Measurements from ENCODE around the gene UBP1. TPM values are rescaled to one million over a fixed set of nuclear protein-coding genes. Genes with fewer than 3 reads are reported as not detected.
A peak's percentile ranks its signal among the peaks of the same experiment; 100 is the strongest.

UBP1 gene, protein sequence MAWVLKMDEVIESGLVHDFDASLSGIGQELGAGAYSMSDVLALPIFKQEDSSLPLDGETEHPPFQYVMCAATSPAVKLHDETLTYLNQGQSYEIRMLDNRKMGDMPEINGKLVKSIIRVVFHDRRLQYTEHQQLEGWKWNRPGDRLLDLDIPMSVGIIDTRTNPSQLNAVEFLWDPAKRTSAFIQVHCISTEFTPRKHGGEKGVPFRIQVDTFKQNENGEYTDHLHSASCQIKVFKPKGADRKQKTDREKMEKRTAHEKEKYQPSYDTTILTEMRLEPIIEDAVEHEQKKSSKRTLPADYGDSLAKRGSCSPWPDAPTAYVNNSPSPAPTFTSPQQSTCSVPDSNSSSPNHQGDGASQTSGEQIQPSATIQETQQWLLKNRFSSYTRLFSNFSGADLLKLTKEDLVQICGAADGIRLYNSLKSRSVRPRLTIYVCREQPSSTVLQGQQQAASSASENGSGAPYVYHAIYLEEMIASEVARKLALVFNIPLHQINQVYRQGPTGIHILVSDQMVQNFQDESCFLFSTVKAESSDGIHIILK
- polyA plus RNA-seq: 62.9 to 90.5 TPM (median 82.4 TPM) in 3 replicates
- polyA plus RNA-seq (2011; ENCODE audit: low read depth): 87.2 TPM
- polyA plus RNA-seq (2011; cell fraction: cytosol; rRNA removed): 60.0 and 83.4 TPM in 2 replicates
- polyA plus RNA-seq (2011; cell fraction: nucleus; rRNA removed): 114 and 133 TPM in 2 replicates
- 24.9 and 45.0 TPM in 2 replicates for polyA plus RNA-seq (2012; ENCODE audit: low replicate concordance)
- 45.5 to 124 TPM (median 55.0 TPM) in 3 replicates for polyA minus RNA-seq
- polyA minus RNA-seq (2011; cell fraction: cytosol; rRNA and poly(A)+ RNA removed): 55.4 TPM
- polyA minus RNA-seq (2011; cell fraction: nucleus; rRNA and poly(A)+ RNA removed): 40.5 and 78.8 TPM in 2 replicates

DNA sequence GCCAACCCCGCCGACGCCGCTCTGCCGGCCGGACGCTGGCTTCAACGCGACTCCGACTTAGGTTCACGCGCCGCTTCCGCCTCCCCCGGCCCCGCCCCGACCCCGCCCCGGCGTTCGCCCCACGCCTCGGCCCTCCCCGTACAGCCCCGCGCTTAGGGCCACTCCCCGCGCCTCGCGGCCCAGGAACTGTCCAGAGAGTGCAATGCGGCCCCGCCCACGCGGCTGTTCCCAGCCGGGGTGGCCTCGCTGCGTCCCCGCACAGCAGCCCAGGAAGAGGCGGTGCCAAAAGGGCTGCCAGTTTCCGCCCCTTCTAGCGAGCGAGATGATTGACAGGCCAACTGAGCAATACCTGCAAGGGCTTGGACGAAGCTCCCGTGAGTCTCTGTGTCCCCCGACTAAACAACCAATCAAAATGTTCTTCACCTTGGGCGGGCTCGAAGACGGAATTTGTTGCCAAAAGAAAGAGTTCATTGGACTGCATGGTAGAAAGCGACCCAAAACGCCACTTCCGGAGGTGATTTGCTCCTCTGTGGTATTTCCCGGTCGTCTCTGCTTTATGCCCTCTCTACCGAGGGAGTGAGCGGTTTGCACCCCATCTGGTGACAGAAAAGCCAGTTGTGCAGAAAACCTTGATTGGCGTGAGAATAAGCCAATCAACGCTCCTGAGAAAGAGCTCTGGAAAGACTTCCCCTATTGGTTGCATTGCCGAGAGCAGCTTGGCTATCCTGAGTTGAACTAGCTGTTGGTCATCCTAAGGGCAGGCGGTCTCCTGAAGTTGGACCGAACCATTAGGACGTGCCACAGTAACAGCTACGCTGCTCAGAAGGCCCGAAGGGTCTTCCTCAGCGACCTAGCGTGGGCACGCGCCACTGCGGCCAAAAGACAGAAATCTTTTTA lies at the start of gene UBP1:
Gene UBP1 (minus strand): TSS at position 78 of the 897 bp plus-strand sequence. CDS start 557 bp downstream, outside the sequence.
- no peak for TF ChIP-seq EZH2 (IDR thresholded peaks at IDR 0.05; ENCODE audit: low read length)
- TF ChIP-seq, protein P1, sequence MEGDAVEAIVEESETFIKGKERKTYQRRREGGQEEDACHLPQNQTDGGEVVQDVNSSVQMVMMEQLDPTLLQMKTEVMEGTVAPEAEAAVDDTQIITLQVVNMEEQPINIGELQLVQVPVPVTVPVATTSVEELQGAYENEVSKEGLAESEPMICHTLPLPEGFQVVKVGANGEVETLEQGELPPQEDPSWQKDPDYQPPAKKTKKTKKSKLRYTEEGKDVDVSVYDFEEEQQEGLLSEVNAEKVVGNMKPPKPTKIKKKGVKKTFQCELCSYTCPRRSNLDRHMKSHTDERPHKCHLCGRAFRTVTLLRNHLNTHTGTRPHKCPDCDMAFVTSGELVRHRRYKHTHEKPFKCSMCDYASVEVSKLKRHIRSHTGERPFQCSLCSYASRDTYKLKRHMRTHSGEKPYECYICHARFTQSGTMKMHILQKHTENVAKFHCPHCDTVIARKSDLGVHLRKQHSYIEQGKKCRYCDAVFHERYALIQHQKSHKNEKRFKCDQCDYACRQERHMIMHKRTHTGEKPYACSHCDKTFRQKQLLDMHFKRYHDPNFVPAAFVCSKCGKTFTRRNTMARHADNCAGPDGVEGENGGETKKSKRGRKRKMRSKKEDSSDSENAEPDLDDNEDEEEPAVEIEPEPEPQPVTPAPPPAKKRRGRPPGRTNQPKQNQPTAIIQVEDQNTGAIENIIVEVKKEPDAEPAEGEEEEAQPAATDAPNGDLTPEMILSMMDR (optimal IDR thresholded peaks at IDR 0.05 in 1 of 3, IDR thresholded peaks at IDR 0.05 in 1 of 3, conservative IDR thresholded peaks at IDR 0.05 in 1 of 3; ENCODE audit: extremely low read depth in 1 of 3, insufficient read depth in 2 of 3, low read length in 3 of 3): peak in 1 of 3 experiments; percentile 4
- H3K79me2 ChIP-seq (ENCODE audit: control insufficient read depth, insufficient read depth, low read length): peaks cover 43% of the 10 kb centered on the region
- dilution Hi-C loops (cut with MboI; ENCODE audit: extremely low pct_ligation_motif_present, low sequenced_read_pairs): no loop called here

DNA sequence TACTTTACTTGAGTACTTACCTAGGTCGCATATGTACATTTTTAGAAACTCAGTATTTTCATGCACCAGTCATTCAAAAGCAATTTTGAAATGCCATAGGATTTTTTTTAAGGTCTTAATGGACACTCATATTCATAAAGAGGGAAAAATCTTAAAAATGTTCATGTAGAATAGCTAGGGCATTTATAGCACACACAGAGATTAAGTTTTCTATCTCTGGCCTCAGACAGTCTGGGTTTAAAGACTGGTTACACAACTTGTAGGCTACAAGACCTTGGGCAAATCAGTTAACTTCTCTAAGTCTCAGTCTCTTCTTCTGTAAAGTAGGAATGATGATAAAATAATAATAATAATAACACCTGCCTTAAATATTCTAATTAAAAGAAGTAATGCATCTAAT lies 48.5 kb upstream of the UBP1 start:
- TF ChIP-seq, protein P1 (optimal IDR thresholded peaks at IDR 0.05 in 1 of 3, IDR thresholded peaks at IDR 0.05 in 1 of 3, conservative IDR thresholded peaks at IDR 0.05 in 1 of 3; ENCODE audit: extremely low read depth in 1 of 3, insufficient read depth in 2 of 3, low read length in 3 of 3): no peak
- TF ChIP-seq EZH2 (IDR thresholded peaks at IDR 0.05; ENCODE audit: low read length): no peak
- no peak overlapping the region for H2AFZ ChIP-seq (ENCODE audit: control insufficient read depth, low read length)

More for the DNA sequence above, at the start of gene UBP1:
- H3K9ac ChIP-seq (ENCODE audit: control insufficient read depth, extremely low read depth, insufficient read depth, low read length): peak within 1 kb of the TSS; percentile 90
- no peaks in the 10 kb centered on the region for H3K27me3 ChIP-seq (ENCODE audit: control insufficient read depth, extremely low read depth, insufficient read depth, low read length)
- peaks cover 1% of the 10 kb centered on the region for H3K9me1 ChIP-seq (ENCODE audit: control insufficient read depth, extremely low read depth, insufficient read depth, low read length)
- H3K9me3 ChIP-seq (ENCODE audit: control insufficient read depth, low read depth, low read length): no peaks in the 10 kb centered on the region
- peak within 1 kb of the TSS; percentile 98 for H3K4me2 ChIP-seq (ENCODE audit: control insufficient read depth, extremely low read depth, insufficient read depth, low read depth, low read length)
- H2AFZ ChIP-seq (ENCODE audit: control insufficient read depth, low read length): peak within 1 kb of the TSS; percentile 99
- H3K4me1 ChIP-seq (ENCODE audit: control insufficient read depth, extremely low read depth, insufficient read depth, low read length): peaks cover 29% of the 10 kb centered on the region
- peak within 1 kb of the TSS; percentile 91 for H3K27ac ChIP-seq (ENCODE audit: control insufficient read depth, insufficient read depth, low read length)
- H3K4me3 ChIP-seq (ENCODE audit: control insufficient read depth in 2 of 3, extremely low read depth in 1 of 3, insufficient read depth in 2 of 3, low read depth in 1 of 3, low read length in 3 of 3): peak within 1 kb of the TSS; percentile 88 to 96 (median 90)
- peaks cover 13% of the 10 kb centered on the region for H4K20me1 ChIP-seq (ENCODE audit: control insufficient read depth, extremely low read depth, insufficient read depth, low read length)
- FAIRE-seq (peak; percentile 81), DNase-seq (ENCODE audit: low read depth, low spot score) (peak; percentile 96)
- H3K36me3 ChIP-seq (ENCODE audit: control insufficient read depth in 2 of 2, extremely low read depth in 1 of 2, insufficient read depth in 2 of 2, low read length in 2 of 2): no peaks in the 10 kb centered on the region

More for the DNA sequence above, 48.5 kb upstream of the UBP1 start:
- H3K9me1 ChIP-seq (ENCODE audit: control insufficient read depth, extremely low read depth, insufficient read depth, low read length): no peaks in the 10 kb centered on the region
- no peak overlapping the region for H3K27ac ChIP-seq (ENCODE audit: control insufficient read depth, insufficient read depth, low read length)
- H3K4me3 ChIP-seq (ENCODE audit: control insufficient read depth in 2 of 3, extremely low read depth in 1 of 3, insufficient read depth in 2 of 3, low read depth in 1 of 3, low read length in 3 of 3): no peak overlapping the region
- no peak for FAIRE-seq
- H3K27me3 ChIP-seq (ENCODE audit: control insufficient read depth, extremely low read depth, insufficient read depth, low read length): no peaks in the 10 kb centered on the region
- no peaks in the 10 kb centered on the region for H3K4me1 ChIP-seq (ENCODE audit: control insufficient read depth, extremely low read depth, insufficient read depth, low read length)
- DNase-seq (ENCODE audit: low read depth, low spot score): no peak
- no peaks in the 10 kb centered on the region for H4K20me1 ChIP-seq (ENCODE audit: control insufficient read depth, extremely low read depth, insufficient read depth, low read length)
- H3K4me2 ChIP-seq (ENCODE audit: control insufficient read depth, extremely low read depth, insufficient read depth, low read depth, low read length): no peak overlapping the region
- no peak overlapping the region for H3K9ac ChIP-seq (ENCODE audit: control insufficient read depth, extremely low read depth, insufficient read depth, low read length)
- no peaks in the 10 kb centered on the region for H3K9me3 ChIP-seq (ENCODE audit: control insufficient read depth, low read depth, low read length)
- H3K36me3 ChIP-seq (ENCODE audit: control insufficient read depth in 2 of 2, extremely low read depth in 1 of 2, insufficient read depth in 2 of 2, low read length in 2 of 2): no peaks in the 10 kb centered on the region
- dilution Hi-C loops (cut with MboI; ENCODE audit: extremely low pct_ligation_motif_present, low sequenced_read_pairs): no loop called here
- no peaks in the 10 kb centered on the region for H3K79me2 ChIP-seq (ENCODE audit: control insufficient read depth, insufficient read depth, low read length)
